Esophagus muscularis mucosa (tissue), 4 donors: ENCODE results near the gene PARVB. TPM values are rescaled to one million over a fixed set of nuclear protein-coding genes. Genes with fewer than 3 reads are reported as not detected.
A peak's percentile ranks its signal among the peaks of the same experiment; 100 is the strongest.

Experiments
- DNase-seq: peaks from one replicate; pipeline ENCODE4 v3.0.0-alpha.2; 2017; ENCODE audit errors: extremely low spot score
- H3K27ac ChIP-seq, 4 donors: fragments of 200-600 bp; sonication (generic); replicated peaks in 1 of 4; 1 replicate in 3 of 4; 2 replicates in 1 of 4; pipeline ENCODE4 v1.5.1; 2016 to 2019; ENCODE audit warnings: mild to moderate bottlenecking in 1 of 4
- H3K27me3 ChIP-seq, 4 donors: fragments of 200-600 bp; sonication (generic); one replicate each; pipeline versions ENCODE4 v1.5.1 to v1.6.0; 2016 to 2019
- H3K36me3 ChIP-seq, 4 donors: fragments of 200-600 bp; sonication (generic); one replicate each; pipeline ENCODE4 v1.5.1; 2016 to 2019
- H3K4me1 ChIP-seq, 4 donors: fragments of 200-600 bp; sonication (generic); one replicate each; pipeline ENCODE4 v1.5.1; 2016 to 2019
- H3K4me3 ChIP-seq, 4 donors: fragments of 200-600 bp; sonication (generic); 1 replicate in 2 of 4; 2 replicates in 2 of 4; pipeline ENCODE4 v1.5.1; 2016 to 2019; ENCODE audit warnings: mild to moderate bottlenecking in 4 of 4, moderate library complexity in 1 of 4
- H3K9me3 ChIP-seq, 4 donors: fragments of 200-600 bp; sonication (generic); 1 replicate in 3 of 4; 2 replicates in 1 of 4; pipeline ENCODE4 v1.5.1; 2016 to 2019
- EP300 ChIP-seq: sonication (generic); formaldehyde crosslinking; IDR thresholded peaks from one replicate; pipeline ENCODE4 v1.6.1; 2017; ENCODE audit warnings: antibody characterized with exemption
- POLR2A ChIP-seq: fragments of 450-650 bp; IDR thresholded peaks from one replicate; pipeline ENCODE4 v1.6.1; 2017; ENCODE audit warnings: antibody characterized with exemption, moderate library complexity, mild to moderate bottlenecking, low read depth
- POLR2AphosphoS5 ChIP-seq, 2 donors: sonication (generic); formaldehyde crosslinking; IDR thresholded peaks; one replicate each; pipeline ENCODE4 v1.6.1; 2017; ENCODE audit warnings: antibody characterized with exemption in 2 of 2
- WGBS: methylation state at CpG from one replicate; pipeline ENCODE4 v1.1.5; 2018; 5-methylcytosine and 5-hydroxymethylcytosine counted together
- intact Hi-C: fragments of 100-400 bp; cut with DNase I; formaldehyde crosslinking; loops from one replicate; pipeline ENCODE4 v1.15.1; 2023
- total RNA-seq, 4 donors: library from RNA; depleted of rRNA; stranded (reverse); fragments of >200 nt; gene quantifications; one replicate each; pipeline versions ENCODE4 v1.1.0 to v1.2.1, GENCODE V29; 2016
- TF ChIP-seq, protein P1 (sequence below), 3 experiments: fragments of 200-600 bp in 2 of 3; fragments of 450-650 bp in 1 of 3; sonication (generic) in 2 of 3; IDR thresholded peaks; one replicate each; pipeline ENCODE4 v1.5.1; 2017 to 2019; ENCODE audit warnings: antibody characterized with exemption in 3 of 3, mild to moderate bottlenecking in 2 of 3, moderate library complexity in 1 of 3

The PARVB gene
- total RNA-seq, 4 donors from 2014 or later: 22.0 to 107 (median 45.5) TPM

DNA sequence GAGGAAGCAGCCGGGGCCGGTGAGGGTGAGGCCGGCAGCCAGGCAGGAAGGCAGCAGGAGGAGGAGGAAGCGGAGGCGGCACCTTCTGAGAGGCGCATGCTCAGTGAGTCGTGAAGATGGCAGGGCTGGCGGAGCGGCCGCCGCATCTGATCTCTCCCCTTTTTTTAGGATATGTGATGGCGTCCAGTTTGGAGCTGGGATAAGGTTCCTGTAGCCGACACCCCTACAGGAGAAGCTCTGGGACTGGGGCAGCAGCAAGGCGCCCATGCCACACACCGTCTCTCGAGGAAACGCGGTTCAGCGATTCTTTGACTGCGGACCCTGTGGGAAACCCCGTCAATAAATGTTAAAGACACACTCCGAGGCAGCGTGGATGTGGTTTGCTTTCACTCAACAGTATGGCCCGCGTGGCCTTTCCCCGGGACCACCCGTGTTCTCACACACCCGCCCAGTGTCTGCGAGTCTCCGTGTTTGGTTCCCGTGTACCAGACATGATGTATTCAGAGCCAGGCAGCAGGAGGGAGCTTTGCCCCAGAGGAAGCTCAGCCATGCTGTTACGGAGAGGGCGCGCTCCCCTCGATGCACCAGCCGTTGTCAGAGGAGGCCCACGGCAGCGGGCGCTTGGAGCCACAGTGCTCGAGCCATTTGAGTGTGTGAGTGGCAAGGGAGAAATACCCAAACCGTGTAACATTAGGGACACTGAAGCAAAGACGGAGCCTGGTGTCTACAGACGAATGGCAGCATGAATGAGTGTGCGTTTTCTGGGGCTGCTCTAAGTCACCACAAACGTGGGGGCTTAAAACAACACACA, 27.7 kb upstream of the PARVB start:
- TF ChIP-seq POLR2AphosphoS5 (IDR thresholded peaks at IDR 0.05): peak in 1 of 2 donors; percentile 21
- TF ChIP-seq POLR2A: no peak
- peak overlapping the region in 3 of 4 donors; percentile 11 to 37 (median 23) for H3K4me3 ChIP-seq
- DNase-seq: no peak
- intact Hi-C loops: loop anchor here (10.0 kb wide), 2 partner anchors 158 to 338 kb away; no protein-coding TSS in a partner anchor
- H3K4me1 ChIP-seq: peaks cover 0 to 18% (median 2%) of the 10 kb centered on the region in 4 donors
- WGBS: 86% methylated on average over 38 of the region's 45 CpGs
- H3K9me3 ChIP-seq: no peaks in the 10 kb centered on the region
- no peak overlapping the region for H3K27ac ChIP-seq
- H3K27me3 ChIP-seq: no peaks in the 10 kb centered on the region
- H3K36me3 ChIP-seq: peaks cover 47 to 75% (median 59%) of the 10 kb centered on the region in 4 donors

DNA sequence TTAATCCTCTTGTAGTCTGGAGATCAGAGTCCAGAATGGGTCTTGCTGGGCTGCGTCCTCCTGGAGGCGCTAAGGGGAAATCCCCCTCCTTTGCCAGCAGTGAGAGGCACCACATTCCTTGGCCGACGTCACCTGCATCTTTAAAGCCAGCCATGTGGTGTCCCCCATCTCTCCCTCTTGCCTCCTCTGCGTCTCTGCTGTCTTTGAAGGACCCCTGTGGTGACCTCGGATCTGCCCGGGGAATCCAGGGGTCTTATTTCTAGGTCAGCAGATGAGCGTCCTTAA, 27.2 kb upstream of the PARVB start:
- Histone ChIP-seq H3K36me3 (peaks cover 41 to 69% (median 54%) of the 10 kb centered on the region in 4 donors), H3K4me3 (no peak overlapping the region), H3K9me3 (no peaks in the 10 kb centered on the region), H3K4me1 (peaks cover 0 to 18% (median 2%) of the 10 kb centered on the region in 4 donors), H3K27me3 (no peaks in the 10 kb centered on the region), H3K27ac (no peak overlapping the region)
- DNase-seq: no peak
- TF ChIP-seq, protein P1, sequence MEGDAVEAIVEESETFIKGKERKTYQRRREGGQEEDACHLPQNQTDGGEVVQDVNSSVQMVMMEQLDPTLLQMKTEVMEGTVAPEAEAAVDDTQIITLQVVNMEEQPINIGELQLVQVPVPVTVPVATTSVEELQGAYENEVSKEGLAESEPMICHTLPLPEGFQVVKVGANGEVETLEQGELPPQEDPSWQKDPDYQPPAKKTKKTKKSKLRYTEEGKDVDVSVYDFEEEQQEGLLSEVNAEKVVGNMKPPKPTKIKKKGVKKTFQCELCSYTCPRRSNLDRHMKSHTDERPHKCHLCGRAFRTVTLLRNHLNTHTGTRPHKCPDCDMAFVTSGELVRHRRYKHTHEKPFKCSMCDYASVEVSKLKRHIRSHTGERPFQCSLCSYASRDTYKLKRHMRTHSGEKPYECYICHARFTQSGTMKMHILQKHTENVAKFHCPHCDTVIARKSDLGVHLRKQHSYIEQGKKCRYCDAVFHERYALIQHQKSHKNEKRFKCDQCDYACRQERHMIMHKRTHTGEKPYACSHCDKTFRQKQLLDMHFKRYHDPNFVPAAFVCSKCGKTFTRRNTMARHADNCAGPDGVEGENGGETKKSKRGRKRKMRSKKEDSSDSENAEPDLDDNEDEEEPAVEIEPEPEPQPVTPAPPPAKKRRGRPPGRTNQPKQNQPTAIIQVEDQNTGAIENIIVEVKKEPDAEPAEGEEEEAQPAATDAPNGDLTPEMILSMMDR (IDR thresholded peaks at IDR 0.05): no peak
- intact Hi-C loops: loop anchor here (10.0 kb wide), 2 partner anchors 158 to 338 kb away; no protein-coding TSS in a partner anchor
- WGBS: 70% methylated on average over 7 of the region's 8 CpGs

DNA sequence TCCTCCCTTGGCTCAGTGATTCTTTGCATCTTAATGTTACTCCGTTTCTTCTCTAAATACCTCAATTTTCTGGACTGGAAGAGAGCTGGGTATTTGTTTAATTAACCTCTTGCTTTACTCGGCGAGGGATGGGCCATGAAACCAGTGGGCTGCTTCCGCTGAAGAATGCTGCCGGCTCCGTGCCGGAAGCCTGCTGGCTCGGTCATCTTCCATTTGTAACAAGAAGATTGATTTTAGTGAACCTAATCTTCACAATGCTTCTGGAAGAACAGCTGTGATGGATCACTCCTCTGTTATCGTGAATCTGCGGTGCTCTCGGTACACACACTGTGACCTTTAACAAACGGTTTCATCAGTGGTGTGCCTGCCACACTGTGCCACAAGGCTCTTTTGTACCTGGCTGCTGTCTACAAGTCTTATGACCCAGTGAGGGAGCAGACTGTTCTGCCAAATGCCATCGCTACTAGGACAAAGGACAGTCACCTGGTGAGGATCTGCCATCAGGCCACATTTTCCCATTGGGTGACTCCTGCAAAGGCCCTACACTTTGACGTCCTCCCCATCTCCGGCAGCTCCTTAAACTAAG, 25.3 kb upstream of the PARVB start:
- Histone ChIP-seq H3K4me3 (no peak overlapping the region), H3K27ac (no peak overlapping the region), H3K9me3 (no peaks in the 10 kb centered on the region), H3K4me1 (peaks cover 0 to 19% (median 0%) of the 10 kb centered on the region in 4 donors), H3K27me3 (no peaks in the 10 kb centered on the region), H3K36me3 (peaks cover 28 to 57% (median 40%) of the 10 kb centered on the region in 4 donors)
- WGBS: 74% methylated on average over 15 of the region's 15 CpGs
- no peak for DNase-seq
- intact Hi-C loops: loop anchor here (10.0 kb wide), 2 partner anchors 156 to 336 kb away; no protein-coding TSS in a partner anchor
- TF ChIP-seq POLR2A: no peak
- no peak for TF ChIP-seq POLR2AphosphoS5 (IDR thresholded peaks at IDR 0.05)
- no peak for TF ChIP-seq EP300

DNA sequence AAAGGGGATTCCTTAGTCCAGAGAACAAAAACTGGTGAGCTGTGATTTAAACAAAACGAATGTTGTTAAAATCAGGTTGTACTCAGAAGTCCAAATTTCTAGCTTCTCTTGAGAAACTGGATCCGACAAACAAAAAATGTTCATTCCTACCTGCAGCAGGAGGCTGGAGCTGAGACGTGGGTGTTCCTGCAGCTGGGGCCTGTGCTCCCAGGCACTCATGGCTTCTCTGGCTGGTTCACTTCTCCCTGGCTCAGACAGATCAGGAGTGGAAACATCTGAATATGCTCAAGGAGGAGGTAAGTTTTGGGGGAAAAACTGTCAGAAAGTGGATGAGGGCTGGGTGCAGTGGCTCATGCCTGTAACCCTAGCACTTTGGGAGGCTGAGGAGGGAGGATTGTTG, 24.7 kb upstream of the PARVB start:
- intact Hi-C loops: loop anchor here (10.0 kb wide), 2 partner anchors 155 to 335 kb away; no protein-coding TSS in a partner anchor
- no peak for DNase-seq
- Histone ChIP-seq H3K4me3 (no peak overlapping the region), H3K27me3 (no peaks in the 10 kb centered on the region), H3K9me3 (no peaks in the 10 kb centered on the region), H3K27ac (no peak overlapping the region), H3K4me1 (peaks cover 0 to 13% (median 0%) of the 10 kb centered on the region in 4 donors), H3K36me3 (peaks cover 22 to 51% (median 37%) of the 10 kb centered on the region in 4 donors)
- WGBS: 85% methylated on average over 3 of the region's 3 CpGs
- TF ChIP-seq, protein P1 (IDR thresholded peaks at IDR 0.05): no peak
- TF ChIP-seq POLR2AphosphoS5 (IDR thresholded peaks at IDR 0.05): no peak

DNA sequence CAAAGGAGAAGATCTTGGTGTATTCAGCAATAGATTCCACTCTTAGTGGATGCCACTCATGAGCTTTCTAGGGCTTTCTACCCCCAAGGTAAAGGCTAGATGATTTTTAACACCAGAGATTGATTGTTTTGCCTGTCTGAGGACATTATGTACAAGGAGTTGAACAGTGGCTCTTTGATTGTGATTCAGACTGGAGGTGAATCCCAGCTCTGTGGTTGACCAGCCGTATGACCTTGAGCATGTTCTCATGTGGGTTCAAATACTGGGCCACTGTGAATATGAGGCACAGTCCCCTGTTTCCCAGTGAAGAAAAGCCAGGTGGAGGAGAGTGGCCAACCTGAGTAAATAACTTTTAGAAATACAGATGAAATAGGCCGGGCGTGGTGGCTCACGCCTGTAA, 24.0 kb upstream of the PARVB start:
- Histone ChIP-seq H3K4me1 (peaks cover 0 to 12% (median 0%) of the 10 kb centered on the region in 4 donors), H3K27ac (no peak overlapping the region), H3K27me3 (no peaks in the 10 kb centered on the region), H3K36me3 (peaks cover 19 to 44% (median 32%) of the 10 kb centered on the region in 4 donors), H3K9me3 (no peaks in the 10 kb centered on the region), H3K4me3 (no peak overlapping the region)
- intact Hi-C loops: no loop called here
- TF ChIP-seq POLR2AphosphoS5 (IDR thresholded peaks at IDR 0.05) (no peak), POLR2A (no peak), EP300 (no peak)
- TF ChIP-seq, protein P1 (IDR thresholded peaks at IDR 0.05): no peak
- no peak for DNase-seq
- WGBS: 97% methylated on average over 4 of the region's 4 CpGs
